BE2C (cell line): ENCODE data around the gene PTPRN2.

Experiments
- DNase-seq: peaks from one replicate; pipeline ENCODE4 v3.0.0-alpha.2; 2020
- H3K27me3 ChIP-seq: fragments of 250-450 bp; sonication (Bioruptor Pico); 2 replicates; pipeline ENCODE4 v1.5.1; 2020; ENCODE audit warnings: mild to moderate bottlenecking
- H3K36me3 ChIP-seq: fragments of 250-450 bp; sonication (Bioruptor Pico); 2 replicates; pipeline ENCODE4 v1.5.1; 2020; ENCODE audit warnings: mild to moderate bottlenecking
- H3K4me1 ChIP-seq: fragments of 250-450 bp; sonication (Bioruptor Pico); 2 replicates; pipeline ENCODE4 v1.5.1; 2020
- H3K4me3 ChIP-seq: 2 replicates; pipeline ENCODE4 v1.5.1; 2011; ENCODE audit warnings: low read depth, low read length
- H3K9me3 ChIP-seq: fragments of 250-450 bp; sonication (Bioruptor Pico); 2 replicates; pipeline ENCODE4 v1.5.1; 2020
- TF ChIP-seq, protein P1 (sequence below): IDR thresholded peaks from 2 replicates; pipeline ENCODE4 v1.5.1; 2012; ENCODE audit warnings: mild to moderate bottlenecking, low read depth, low read length

PTPRN2 gene

DNA sequence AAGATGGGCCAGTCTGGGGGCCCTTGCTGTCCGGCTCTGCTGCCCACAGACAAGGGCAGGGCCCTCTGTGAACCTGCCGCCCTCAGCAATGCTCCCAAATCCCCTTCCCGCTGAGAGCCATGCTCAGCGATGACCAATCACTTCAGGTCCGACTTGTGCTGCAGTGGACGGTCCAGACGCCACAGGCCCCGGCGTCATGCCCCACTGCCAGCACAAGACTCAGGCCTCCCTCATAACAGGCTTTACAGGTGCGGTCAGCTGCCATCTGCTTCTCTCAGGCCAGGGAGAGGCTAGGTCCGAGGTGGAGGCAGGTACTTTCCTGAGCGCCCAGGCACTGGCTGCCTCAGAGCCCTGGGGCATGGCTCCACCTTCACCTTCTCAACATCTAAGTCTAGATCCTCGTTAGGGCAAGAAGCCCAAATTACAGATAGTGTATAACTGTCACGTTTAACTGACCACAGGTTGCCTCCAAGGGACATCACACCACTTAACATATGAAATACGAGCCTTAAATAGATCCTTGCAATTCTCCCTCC lies 393.2 kb downstream of the PTPRN2 start:
- Histone ChIP-seq H3K4me1 (no peaks in the 10 kb centered on the region), H3K27me3 (no peaks in the 10 kb centered on the region), H3K4me3 (no peak overlapping the region), H3K36me3 (no peaks in the 10 kb centered on the region), H3K9me3 (no peaks in the 10 kb centered on the region; the same call in 1 of the 2 replicates)
- no peak for DNase-seq
- TF ChIP-seq, protein P1, sequence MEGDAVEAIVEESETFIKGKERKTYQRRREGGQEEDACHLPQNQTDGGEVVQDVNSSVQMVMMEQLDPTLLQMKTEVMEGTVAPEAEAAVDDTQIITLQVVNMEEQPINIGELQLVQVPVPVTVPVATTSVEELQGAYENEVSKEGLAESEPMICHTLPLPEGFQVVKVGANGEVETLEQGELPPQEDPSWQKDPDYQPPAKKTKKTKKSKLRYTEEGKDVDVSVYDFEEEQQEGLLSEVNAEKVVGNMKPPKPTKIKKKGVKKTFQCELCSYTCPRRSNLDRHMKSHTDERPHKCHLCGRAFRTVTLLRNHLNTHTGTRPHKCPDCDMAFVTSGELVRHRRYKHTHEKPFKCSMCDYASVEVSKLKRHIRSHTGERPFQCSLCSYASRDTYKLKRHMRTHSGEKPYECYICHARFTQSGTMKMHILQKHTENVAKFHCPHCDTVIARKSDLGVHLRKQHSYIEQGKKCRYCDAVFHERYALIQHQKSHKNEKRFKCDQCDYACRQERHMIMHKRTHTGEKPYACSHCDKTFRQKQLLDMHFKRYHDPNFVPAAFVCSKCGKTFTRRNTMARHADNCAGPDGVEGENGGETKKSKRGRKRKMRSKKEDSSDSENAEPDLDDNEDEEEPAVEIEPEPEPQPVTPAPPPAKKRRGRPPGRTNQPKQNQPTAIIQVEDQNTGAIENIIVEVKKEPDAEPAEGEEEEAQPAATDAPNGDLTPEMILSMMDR, result no peak

DNA sequence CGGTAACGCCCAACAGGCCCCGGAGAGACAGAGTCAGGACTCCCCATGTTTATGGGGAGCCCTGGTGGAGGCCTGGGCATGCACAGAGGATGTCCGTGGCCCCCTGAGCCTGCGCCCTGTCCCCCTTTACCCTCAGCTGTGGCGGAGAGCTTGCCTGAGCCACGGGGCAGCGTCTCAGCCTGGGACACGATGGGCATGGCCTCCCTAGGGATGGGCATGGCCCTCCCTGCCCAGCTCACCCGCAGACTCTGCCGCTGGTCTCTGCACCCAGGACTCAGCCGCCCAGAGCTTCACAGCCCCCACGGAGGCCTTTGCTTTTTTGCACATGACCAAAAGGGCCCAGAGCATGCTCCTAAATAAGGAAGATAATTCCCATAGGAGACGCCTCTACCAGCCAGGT lies 394.2 kb downstream of the PTPRN2 start:
- H3K36me3 ChIP-seq, result no peaks in the 10 kb centered on the region
- H3K4me1 ChIP-seq, result no peaks in the 10 kb centered on the region
- no peak overlapping the region for H3K4me3 ChIP-seq
- no peak for DNase-seq
- H3K9me3 ChIP-seq, result no peaks in the 10 kb centered on the region; the same call in 1 of the 2 replicates
- H3K27me3 ChIP-seq, result no peaks in the 10 kb centered on the region
- TF ChIP-seq, protein P1, result no peak

DNA sequence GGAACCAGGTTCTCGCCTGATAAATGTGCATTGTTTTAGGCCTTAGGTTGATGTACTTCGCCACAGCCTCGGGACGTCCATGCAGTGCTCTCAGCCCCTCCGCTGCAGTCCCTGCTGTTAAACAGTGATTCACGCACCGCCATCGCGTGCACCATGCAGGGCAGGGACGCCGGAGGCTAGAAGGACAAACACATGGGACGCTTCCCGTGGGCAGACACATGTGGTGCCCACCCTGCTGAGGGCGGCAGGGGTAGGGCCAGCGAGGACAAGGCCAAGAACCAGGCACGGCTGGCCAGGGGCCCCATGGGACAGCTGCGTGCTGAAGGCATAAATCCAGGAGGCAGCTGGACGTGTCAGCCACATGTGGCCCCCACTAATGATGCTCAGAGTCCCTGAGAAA lies 394.7 kb downstream of the PTPRN2 start:
- DNase-seq, result no peak
- H3K27me3 ChIP-seq, result no peaks in the 10 kb centered on the region
- H3K36me3 ChIP-seq, result no peaks in the 10 kb centered on the region
- TF ChIP-seq, protein P1, result no peak
- H3K4me3 ChIP-seq, result no peak overlapping the region
- no peaks in the 10 kb centered on the region for H3K4me1 ChIP-seq
- H3K9me3 ChIP-seq, result no peaks in the 10 kb centered on the region; the same call in 1 of the 2 replicates

DNA sequence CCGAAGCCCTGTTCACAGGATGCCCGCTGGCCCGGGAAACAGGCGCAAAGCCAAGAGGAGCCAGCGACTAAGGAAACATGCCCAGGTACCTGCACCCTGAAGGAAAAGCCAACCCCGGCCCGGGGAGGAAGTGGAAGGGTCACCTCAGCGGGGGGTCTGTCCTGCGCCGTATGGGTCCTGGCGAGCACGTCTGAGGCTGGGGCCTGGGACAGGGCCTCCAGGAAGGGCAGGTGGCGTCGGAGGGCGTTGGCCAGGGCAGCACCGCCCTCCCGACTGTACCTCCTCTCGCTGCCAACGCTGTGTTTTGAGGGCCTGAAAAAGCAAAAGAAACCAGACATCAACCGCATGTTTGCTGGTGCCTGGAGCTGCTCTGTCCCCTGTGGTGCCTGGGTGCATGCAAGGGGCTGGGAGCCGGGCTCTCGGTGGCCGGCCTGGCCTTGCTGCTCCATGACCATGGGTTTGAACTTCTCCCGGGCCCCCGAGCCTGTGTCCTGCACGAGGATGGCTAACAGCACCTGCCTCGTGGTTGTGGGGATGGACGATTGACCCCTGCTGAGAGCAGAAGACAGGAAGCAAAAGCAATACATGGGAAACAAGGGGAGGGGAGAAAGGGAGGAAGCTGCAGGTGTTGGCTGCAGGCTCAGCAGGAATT lies 395.3 kb downstream of the PTPRN2 start:
- H3K4me1 ChIP-seq, result no peaks in the 10 kb centered on the region
- DNase-seq, result no peak
- no peak overlapping the region for H3K4me3 ChIP-seq
- TF ChIP-seq, protein P1, result no peak
- H3K27me3 ChIP-seq, result no peaks in the 10 kb centered on the region
- H3K36me3 ChIP-seq, result no peaks in the 10 kb centered on the region
- no peaks in the 10 kb centered on the region; the same call in 1 of the 2 replicates for H3K9me3 ChIP-seq

DNA sequence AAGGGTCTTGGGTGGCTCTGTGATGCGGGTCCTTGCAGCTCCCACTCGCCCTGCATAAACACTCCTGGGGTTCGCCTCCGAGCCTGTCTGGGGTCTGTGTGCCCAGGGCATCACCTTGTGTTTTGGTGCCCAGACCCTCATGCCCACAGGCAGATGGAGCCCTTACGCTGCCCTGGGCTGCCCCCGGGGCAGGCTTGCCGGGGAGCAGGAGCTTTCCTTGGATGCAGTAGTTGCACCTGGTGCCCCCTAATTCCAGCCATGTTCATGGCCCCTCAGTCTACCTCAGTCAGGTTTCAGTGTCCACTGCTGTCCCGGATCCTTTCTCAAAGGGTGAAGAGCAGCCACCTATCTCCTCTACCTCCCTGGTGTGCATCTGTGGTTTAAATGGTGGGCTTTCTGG lies 396.0 kb downstream of the PTPRN2 start:
- H3K4me3 ChIP-seq, result no peak overlapping the region
- no peaks in the 10 kb centered on the region; the same call in 1 of the 2 replicates for H3K9me3 ChIP-seq
- H3K4me1 ChIP-seq, result no peaks in the 10 kb centered on the region
- TF ChIP-seq, protein P1, result no peak
- H3K27me3 ChIP-seq, result no peaks in the 10 kb centered on the region
- no peaks in the 10 kb centered on the region for H3K36me3 ChIP-seq
- no peak for DNase-seq

DNA sequence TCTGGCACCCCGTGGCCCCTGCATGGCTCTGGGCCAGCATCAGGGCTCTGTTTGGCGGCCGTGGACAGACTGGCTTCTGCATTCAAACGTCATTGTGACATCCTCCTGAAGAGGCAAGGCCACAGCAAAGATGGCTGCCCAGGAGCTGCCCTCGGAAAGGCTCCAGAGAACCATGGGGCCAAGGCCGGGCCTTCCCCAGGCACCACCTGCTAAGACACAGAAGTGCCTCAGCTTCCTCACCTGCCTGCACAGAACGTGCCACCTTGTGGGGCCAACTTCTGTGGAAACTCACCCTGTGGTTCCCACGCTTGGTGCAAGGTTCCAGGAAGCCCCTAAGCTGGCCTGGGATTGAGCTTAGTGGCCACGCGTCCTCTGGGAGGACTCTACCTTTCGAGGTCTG lies 396.9 kb downstream of the PTPRN2 start:
- no peak for DNase-seq
- H3K27me3 ChIP-seq, result no peaks in the 10 kb centered on the region
- no peaks in the 10 kb centered on the region for H3K36me3 ChIP-seq
- H3K9me3 ChIP-seq, result no peaks in the 10 kb centered on the region; the same call in 1 of the 2 replicates
- TF ChIP-seq, protein P1, result no peak
- H3K4me3 ChIP-seq, result no peak overlapping the region
- no peaks in the 10 kb centered on the region for H3K4me1 ChIP-seq
